ENCODE data around the gene PKIG. TPM values are rescaled to one million over a fixed set of nuclear protein-coding genes. Genes with fewer than 3 reads are reported as not detected.

The PKIG gene
- total RNA-seq, 2 donors from 2014 or later, result 237 to 268 TPM

DNA sequence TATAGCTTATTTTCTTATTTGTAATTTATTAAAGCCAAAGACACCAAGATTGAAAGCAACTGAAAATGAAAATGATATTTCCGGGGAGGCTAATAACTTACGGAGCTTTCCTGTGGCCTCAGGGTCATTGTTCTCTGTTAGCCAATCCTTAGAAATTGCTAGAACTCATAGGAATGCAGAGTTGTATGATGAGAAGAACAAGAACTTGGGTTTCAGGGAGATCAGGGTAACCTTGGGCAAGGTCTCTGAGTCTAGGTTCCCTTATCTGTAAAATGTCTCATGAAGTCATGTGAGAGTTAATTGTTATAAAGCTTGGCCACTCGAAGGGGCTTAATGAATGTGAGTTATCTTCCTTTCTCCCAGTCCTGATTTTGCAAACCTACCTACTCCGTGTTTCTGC is 40.4 kb upstream of the PKIG start:
- H3K27me3 ChIP-seq, result no peaks in the 10 kb centered on the region
- no peaks in the 10 kb centered on the region for H3K36me3 ChIP-seq
- peak overlapping the region in 1 of 2 donors; percentile 55 for H3K27ac ChIP-seq
- TF ChIP-seq, protein P1, sequence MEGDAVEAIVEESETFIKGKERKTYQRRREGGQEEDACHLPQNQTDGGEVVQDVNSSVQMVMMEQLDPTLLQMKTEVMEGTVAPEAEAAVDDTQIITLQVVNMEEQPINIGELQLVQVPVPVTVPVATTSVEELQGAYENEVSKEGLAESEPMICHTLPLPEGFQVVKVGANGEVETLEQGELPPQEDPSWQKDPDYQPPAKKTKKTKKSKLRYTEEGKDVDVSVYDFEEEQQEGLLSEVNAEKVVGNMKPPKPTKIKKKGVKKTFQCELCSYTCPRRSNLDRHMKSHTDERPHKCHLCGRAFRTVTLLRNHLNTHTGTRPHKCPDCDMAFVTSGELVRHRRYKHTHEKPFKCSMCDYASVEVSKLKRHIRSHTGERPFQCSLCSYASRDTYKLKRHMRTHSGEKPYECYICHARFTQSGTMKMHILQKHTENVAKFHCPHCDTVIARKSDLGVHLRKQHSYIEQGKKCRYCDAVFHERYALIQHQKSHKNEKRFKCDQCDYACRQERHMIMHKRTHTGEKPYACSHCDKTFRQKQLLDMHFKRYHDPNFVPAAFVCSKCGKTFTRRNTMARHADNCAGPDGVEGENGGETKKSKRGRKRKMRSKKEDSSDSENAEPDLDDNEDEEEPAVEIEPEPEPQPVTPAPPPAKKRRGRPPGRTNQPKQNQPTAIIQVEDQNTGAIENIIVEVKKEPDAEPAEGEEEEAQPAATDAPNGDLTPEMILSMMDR (IDR thresholded peaks at IDR 0.05), result no peak
- no peak for DNase-seq (ENCODE audit: low spot score)
- H3K4me1 ChIP-seq, result peaks cover 0 to 33% of the 10 kb centered on the region in 2 donors
- no peak overlapping the region for H3K4me3 ChIP-seq
- H3K9me3 ChIP-seq, result no peaks in the 10 kb centered on the region

DNA sequence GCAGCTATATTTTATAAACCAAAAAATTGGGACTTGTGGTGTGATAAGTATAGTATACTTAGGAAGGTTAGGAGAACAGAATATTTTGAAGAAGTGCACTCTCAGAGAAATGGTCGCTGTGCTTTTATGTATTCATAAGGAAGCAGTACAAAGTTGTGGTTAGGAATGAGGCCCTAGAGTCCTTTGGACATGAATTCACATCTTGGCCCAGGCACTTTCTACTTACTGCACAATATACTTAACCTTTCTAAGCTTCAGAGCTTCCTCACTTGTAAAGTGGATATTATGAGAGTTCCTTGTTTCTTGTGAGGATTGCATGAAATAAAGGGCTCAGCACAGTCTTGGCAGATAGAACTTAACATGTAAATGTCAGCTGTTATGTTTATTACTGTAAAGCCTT is 39.5 kb upstream of the PKIG start:
- Histone ChIP-seq H3K27me3 (no peaks in the 10 kb centered on the region), H3K4me3 (no peak overlapping the region), H3K9me3 (no peaks in the 10 kb centered on the region), H3K36me3 (no peaks in the 10 kb centered on the region), H3K27ac (peak overlapping the region in 1 of 2 donors; percentile 12), H3K4me1 (peaks cover 0 to 36% of the 10 kb centered on the region in 2 donors)
- no peak for DNase-seq (ENCODE audit: low spot score)
- TF ChIP-seq, protein P1 (IDR thresholded peaks at IDR 0.05), result no peak

DNA sequence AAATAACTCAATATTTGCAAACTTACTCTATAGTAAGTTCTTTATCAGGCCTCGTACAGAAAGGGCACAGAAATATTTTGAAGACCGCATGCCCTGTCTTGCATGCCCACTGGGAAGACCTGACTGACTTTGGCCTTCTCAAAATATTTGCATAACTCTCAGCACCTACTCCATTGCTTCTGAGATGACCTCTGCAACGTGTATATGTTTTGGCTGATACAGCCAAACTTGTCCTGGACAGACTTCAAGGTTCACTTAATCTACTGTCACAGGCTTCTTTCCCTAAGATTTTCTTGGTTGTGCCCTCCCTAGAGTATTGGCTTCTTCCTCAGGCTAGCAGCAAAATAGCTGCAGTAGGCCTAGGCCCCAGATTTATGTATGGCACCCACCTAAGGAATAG is 39.0 kb upstream of the PKIG start:
- TF ChIP-seq, protein P1 (IDR thresholded peaks at IDR 0.05), result no peak
- peaks cover 0 to 41% of the 10 kb centered on the region in 2 donors for H3K4me1 ChIP-seq
- H3K9me3 ChIP-seq, result no peaks in the 10 kb centered on the region
- no peak for DNase-seq (ENCODE audit: low spot score)
- H3K27ac ChIP-seq, result peak overlapping the region in 1 of 2 donors; percentile 63
- H3K4me3 ChIP-seq, result no peak overlapping the region
- no peaks in the 10 kb centered on the region for H3K36me3 ChIP-seq
- H3K27me3 ChIP-seq, result no peaks in the 10 kb centered on the region

DNA sequence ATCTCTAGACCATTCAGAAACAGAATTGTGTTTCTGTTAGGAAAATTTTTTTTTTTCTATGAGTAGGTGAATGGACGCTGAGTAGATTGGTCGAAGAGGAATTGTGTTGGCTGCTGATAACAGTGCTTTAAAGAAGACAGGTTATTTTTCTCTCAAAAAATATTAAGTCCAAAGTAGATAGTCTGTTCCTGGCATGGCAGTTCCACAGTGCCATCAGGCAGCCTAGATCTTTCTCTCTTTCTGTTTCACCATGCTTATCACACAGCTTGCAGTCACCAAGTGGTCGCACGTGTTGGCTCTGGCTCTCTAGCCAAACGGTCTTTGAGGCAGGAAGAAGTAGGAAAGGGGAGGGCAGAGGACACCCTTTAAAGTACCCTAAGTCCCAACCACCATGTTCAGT is 38.1 kb upstream of the PKIG start:
- no peak for DNase-seq (ENCODE audit: low spot score)
- H3K27me3 ChIP-seq, result no peaks in the 10 kb centered on the region
- H3K4me3 ChIP-seq, result no peak overlapping the region
- no peaks in the 10 kb centered on the region for H3K9me3 ChIP-seq
- H3K4me1 ChIP-seq, result peaks cover 0 to 44% of the 10 kb centered on the region in 2 donors
- no peaks in the 10 kb centered on the region for H3K36me3 ChIP-seq
- H3K27ac ChIP-seq, result peak overlapping the region in 1 of 2 donors; percentile 63
- TF ChIP-seq, protein P1 (IDR thresholded peaks at IDR 0.05), result no peak

DNA sequence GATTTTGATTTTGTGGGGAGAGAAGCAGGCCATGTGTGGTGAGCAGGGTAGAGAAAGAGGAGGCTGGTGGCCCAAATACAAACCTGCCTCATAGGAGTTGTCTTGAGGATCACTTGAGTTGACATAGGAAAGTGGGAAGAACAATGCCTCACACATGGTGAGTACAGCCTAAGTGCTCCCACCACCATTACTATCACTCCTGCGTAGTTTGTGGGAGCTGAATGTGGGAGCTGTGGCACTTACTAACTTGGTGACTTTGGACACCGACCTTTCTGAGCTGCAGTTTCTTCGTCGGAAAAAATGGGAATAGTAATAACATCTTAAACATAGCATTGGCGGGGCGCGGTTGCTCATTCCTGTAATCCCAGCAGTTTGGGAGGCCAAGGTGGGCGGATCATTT is 35.0 kb upstream of the PKIG start:
- TF ChIP-seq, protein P1 (IDR thresholded peaks at IDR 0.05), result no peak
- Histone ChIP-seq H3K27me3 (no peaks in the 10 kb centered on the region), H3K9me3 (no peaks in the 10 kb centered on the region), H3K27ac (peak overlapping the region in 1 of 2 donors; percentile 58), H3K4me1 (peaks cover 0 to 32% of the 10 kb centered on the region in 2 donors), H3K4me3 (no peak overlapping the region), H3K36me3 (no peaks in the 10 kb centered on the region)
- no peak for DNase-seq (ENCODE audit: low spot score)

DNA sequence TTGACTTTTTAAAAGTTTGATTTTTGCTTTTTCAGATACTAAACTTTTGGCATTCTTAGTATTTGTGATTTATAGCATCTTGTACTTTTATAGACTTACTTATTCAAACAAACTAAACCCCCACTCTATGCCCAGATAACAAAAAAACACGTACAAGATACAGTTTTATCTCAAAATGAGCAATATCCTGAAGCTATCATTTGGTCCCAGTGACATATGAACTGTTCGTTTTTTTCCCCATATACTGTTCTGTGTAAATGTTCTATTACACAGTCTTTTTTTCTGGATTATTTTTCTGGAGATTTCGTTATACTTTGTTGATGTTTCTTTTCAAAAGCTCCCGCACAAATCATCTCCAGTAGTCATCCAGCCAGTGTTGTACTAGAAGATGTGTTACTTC is 33.3 kb upstream of the PKIG start:
- Histone ChIP-seq H3K27me3 (no peaks in the 10 kb centered on the region), H3K4me3 (no peak overlapping the region), H3K27ac (peak overlapping the region; percentile 58 to 75), H3K36me3 (no peaks in the 10 kb centered on the region), H3K4me1 (peaks cover 0 to 34% of the 10 kb centered on the region in 2 donors), H3K9me3 (no peaks in the 10 kb centered on the region)
- DNase-seq (ENCODE audit: low spot score), result no peak
- TF ChIP-seq, protein P1 (IDR thresholded peaks at IDR 0.05), result no peak

Data from right atrium auricular region (tissue), 2 donors.